CD4-positive, alpha-beta T cell treated with Interleukin-17A for 1 hour (primary cell): ENCODE measurements around the gene NUDT4.
"Not testable (repeated sequence)": the region's sequence is repeated elsewhere in the genome, so short reads cannot be mapped to it uniquely, and the experiment has no call there.

Experiments used
- DNase-seq: peaks from one replicate; pipeline ENCODE4 v3.0.0-alpha.2; 2020

NUDT4 gene

DNA sequence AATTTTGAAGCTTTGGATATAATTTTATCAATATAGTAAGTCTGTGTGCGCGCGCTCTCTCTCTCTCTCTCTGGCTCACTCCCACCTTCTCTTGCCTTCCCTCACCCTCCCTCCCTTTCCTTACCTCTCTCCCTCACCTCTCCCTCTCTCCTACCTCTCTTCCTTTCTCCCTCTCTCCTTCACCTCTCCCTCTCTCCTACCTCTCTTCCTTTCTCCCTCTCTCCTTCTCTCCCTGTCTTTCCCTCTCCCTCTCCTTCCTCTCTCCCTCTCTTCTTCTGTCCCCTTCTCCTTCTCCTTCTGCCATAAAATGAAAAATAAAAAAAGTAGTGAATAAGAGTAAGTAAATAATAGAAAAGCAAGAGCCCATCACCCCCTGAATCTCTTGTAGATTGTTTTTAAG lies 9.0 kb upstream of the NUDT4 start:
- no peak for DNase-seq

DNA sequence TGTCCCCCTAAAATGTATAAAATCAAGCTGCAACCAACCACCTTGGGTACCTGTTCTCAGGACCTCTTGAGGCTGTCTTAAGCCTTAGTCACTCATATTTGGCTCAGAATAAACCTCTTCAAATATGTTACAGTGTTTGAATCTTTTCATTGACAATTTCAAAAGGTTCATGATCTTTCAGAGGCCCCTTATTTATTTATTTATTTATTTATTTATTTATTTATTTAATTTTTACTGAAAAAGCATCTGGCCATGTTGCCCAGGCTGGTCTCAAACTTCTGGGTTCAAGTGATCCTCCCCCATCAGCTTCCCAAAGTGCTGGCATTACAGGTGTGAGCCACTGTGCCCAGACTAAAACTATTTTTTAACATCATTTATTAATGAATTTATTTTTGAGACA lies 8.2 kb upstream of the NUDT4 start:
- no peak for DNase-seq

GRCh38 chr12:93370947-93371346 lies 6.8 kb upstream of the NUDT4 start:
- DNase-seq: no peak

- DNase-seq: no peak
Observed at GRCh38 chr12:93373961-93374656, 3.6 kb upstream of the NUDT4 start.

DNA sequence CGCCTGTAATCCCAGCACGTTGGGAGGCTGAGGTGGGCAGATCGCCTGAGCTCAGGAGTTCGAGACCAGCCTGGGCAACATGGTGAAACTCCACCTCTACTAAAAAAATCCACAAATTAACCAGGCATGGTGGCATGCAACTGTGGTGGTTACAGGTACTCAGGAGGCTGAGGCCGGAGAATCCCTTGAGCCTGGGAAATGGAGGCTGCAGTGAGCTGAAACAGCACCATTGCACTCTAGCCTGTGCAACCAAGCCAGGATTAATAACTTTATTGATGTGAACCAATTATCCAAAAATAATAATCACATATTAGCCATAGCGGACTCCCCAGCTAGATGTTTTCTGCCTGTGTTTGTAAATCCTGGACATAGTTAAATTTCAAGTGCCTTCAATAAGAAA lies 1.8 kb upstream of the NUDT4 start:
- no peak for DNase-seq

GRCh38 chr12:93376436-93377251 lies 1.1 kb upstream of the NUDT4 start:
- DNase-seq: no peak

DNA sequence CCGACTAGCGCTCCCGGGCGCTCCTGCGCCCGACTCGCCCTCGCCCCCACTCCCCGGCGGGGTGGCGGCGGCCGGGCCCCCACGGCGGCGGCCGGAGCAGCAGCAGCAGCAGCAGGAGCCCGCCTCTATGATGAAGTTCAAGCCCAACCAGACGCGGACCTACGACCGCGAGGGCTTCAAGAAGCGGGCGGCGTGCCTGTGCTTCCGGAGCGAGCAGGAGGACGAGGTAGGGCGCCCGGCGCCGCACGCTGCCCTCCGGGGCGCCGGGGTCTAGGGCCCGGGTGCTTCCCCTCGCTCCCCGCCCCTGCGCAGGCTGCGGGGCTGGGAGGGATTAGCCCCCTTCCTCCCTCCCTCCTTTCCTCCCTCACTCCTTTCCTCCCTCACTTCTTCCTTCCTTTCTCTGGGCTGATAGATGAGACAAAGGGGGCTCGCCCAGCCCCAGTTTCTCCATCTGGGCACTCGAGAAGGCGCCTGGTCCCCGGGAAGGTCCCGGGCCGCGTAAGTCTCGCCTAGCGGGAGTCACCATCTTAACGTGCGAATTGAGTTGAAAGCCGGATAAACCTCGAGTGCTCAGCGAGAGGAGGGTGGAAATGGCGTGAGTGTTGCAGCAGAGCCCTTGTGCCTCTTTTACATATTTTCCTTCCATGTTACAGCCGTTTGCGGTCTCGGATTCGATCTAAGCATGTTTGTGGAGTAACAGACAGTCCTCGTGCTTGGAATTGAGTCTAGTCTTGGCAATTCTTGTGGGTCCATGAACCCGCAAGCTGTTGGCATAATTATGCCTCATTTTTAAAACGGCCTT lies 672 bp downstream of the NUDT4 start:
- peak; percentile 66 for DNase-seq

DNA sequence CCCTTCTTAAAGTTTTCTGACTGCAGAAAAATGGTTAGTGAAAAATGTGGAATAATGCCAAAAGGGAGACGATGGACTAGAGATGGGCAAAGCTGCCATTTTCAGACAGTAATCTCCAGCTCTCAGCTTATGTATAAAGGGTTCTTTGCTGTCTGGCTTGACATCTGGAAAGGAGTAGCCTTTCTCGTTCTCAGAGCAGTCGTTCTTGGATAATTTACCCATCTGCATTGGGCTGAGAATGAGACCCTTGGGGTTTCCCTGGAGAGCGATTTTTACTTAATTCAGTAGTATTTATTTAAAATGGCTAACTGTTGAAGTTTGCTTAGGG lies 1.2 kb downstream of the NUDT4 start:
- no peak for DNase-seq

DNA sequence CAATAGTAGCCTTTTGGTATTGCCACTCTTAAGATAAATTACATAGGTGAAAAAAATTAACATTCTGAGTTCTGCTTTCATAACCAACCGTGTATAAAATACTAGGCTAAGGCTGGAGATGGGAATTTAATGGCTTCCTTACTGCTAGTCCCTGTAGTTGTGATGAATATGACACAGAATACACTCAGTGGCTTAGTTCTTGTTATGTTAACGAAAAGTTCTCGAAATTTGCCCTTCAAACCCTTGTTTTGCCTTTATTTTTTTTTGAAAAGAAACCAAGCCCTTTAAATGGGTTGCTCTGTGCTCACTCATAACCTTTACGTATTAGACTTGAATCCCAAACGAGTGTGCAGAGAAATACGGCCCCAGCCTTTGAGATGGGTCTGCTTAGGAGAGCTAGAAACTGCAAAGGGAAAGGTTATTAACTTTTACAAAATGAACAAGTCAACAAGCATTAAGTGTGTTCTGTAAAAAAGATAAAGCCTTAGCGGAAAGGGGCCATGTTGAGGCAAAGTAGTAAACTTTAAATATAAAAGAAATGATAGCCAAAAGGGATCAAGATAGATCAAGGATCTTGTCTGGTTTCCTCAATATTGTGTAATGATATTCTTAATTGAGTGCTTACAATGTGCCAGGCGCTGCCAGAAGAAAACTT lies 1.7 kb downstream of the NUDT4 start:
- DNase-seq: no peak

DNA sequence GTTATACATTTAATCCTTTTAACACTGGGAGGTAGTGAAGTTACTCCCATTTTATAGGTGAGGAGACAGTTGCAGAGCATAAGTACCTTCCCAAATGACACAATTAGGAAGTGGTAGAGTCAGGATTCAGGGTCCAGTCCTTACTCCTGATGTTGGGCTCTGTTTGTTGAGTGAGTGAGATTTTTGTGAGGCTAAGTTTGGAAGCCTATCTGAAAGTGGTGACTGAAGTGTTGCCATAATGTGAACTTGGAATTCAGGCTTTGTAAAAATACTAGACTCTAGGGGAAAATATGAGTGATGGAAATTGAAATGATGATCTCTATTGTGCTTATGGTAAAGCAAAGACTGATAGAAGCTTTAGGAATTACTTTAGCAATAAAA lies 2.2 kb downstream of the NUDT4 start:
- no peak for DNase-seq

DNA sequence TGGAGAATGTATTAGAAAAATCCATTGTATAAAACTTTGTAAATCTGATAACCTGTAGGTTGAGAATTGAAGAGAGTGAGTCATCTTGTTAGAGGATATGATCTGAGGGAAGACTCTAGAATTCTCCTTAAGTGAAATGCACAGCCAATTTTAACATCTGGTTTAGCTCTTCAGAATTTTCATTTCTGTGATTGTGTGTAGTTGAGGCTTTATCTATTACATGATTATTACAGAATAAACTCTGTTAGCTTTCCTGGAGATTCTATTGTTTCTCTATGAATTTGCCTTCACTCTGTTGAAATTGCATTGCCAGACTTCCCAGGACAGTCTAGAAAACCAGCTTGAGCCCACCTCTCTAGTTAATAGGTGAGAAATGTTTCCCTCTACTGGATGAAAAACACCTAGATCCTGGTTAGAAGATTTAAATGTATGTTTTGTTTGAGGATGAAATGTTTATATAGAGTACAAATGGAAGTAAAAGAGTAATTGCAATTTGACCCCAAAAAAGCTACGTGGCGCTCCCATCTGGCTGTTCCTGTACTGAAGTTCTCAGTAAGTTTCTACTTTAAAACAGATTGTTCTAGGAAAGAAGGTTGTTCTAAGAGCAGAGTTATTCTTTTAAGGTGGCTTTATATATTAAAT lies 2.9 kb downstream of the NUDT4 start:
- no peak for DNase-seq

- no peak for DNase-seq
Observed at GRCh38 chr12:93381161-93381975, 3.6 kb downstream of the NUDT4 start.

GRCh38 chr12:93381976-93382437 lies 4.3 kb downstream of the NUDT4 start:
- DNase-seq: not testable (repeated sequence)

DNA sequence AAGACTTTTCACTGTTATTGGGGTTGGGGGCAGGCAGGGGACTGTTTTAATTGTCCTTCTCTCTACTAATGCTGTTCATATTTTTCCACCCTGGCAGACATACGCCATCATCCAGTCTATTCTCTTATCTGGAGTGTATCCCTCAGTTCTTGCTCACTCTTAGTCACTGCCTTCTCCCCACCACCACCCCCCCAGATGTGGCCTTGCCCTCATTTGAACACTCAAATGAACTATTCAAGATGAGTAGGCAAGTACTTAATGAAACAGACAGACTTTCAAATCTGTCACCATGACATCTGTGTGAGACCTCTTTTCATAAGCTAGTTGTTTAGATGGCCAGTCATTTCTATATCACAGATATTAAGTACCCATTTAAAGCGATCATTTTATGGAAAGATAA lies 10.1 kb downstream of the NUDT4 start:
- DNase-seq: no peak

DNA sequence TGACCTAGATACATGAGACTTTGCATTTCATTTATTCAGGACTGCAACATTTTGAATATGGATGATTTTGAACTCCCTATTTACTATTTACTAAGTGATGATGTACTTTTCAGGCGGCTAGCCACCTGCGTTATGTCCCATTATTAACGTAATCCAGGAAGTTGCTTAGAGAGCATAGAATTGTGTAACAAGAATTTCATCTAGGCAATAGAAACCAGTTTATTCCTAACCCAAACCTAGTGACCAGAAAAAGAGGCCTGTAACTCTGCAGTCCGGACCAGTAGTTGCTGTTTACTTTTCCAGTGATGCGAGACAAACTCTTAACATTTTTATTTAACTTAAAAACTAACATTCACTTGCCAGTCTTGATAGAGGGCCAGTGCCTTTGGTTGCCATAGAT lies 12.3 kb downstream of the NUDT4 start:
- DNase-seq: no peak

DNA sequence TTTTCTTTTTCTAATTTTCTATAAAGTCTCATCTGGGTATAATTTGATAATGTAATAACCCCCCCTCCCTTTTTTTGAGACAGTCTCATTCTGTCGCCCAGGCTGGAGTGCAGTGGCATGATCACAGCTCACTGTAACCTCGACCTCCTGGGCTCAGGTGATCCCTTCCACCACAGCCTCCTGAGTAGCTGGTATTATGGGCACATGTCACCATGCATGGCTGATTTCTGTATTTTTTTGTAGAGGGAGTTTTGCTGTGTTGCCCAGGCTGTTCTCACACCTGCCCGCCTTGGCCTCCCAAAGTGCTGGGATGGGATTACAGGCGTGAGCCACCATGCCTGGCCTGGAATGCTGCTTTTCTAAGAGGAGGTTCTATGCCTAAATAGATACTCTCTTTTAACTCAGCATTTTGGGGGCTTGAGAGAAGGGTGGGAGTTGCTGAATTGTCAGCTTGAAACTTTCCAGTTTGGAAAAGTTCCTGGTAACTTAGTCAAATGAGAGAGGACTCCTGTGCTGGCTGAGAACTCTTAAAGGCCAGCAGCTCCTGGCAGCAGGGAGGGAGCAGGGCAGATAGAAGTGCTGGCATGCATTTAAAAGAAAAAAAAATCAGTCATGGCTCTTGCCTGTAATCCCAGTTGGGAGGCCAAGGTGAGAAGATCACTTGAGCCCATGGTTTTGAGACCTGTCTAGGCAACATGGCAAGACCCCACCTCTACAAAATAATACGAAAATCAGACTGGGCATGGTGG lies 13.0 kb downstream of the NUDT4 start:
- no peak for DNase-seq

DNA sequence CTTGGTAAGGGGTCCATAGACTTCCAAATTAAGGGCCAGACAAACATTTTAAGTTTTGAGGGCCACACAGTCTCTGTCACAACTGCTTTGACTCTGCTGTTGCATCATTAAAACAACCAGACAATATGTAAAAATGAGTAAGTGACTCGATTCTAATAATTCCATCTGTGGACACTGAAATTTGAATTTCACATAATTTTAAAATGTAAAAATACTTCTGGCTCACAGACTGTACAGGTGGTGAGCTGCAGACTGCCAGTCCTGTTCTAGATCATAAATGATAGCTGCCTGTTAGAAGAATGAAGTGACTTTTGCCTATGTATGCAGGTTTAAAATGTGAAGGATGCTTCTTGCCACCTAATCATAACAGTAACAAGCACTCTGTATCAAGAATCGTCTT lies 15.7 kb downstream of the NUDT4 start:
- DNase-seq: no peak

DNA sequence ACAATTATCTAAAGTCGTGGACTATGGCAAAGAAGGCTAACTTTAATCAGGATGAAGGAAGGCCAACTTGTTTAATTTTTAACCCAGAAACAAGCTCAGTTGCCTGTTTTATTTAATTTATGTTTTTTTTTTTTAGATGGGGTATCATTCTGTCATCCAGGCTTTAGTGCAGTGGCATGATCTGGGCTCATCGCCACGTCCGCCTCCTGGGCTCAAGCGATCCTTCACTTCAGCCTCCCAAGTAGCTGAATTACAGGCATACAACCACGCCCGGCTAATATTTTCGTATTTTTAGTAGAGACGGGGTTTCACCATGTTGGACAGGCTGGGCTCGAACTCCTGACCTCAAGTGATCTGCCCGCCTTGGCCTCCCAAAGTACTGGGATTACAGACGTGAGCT lies 19.7 kb downstream of the NUDT4 start:
- DNase-seq: no peak

- DNase-seq: not testable (repeated sequence)
Observed at GRCh38 chr12:93399183-93399863, 21.6 kb downstream of the NUDT4 start.
